HG03280 (cell line): ENCODE results near the gene ZSCAN12.
"Not testable (repeated sequence)": the region's sequence is repeated elsewhere in the genome, so short reads cannot be mapped to it uniquely, and the experiment has no call there.

Experiments used
- ATAC-seq: cut with Tn5 transposase; IDR thresholded peaks from one replicate; pipeline ENCODE4 v1.9.1; 2021; ENCODE audit warnings: mild to moderate bottlenecking, moderate library complexity; ENCODE audit not compliant: unreplicated experiment

ZSCAN12 gene

DNA sequence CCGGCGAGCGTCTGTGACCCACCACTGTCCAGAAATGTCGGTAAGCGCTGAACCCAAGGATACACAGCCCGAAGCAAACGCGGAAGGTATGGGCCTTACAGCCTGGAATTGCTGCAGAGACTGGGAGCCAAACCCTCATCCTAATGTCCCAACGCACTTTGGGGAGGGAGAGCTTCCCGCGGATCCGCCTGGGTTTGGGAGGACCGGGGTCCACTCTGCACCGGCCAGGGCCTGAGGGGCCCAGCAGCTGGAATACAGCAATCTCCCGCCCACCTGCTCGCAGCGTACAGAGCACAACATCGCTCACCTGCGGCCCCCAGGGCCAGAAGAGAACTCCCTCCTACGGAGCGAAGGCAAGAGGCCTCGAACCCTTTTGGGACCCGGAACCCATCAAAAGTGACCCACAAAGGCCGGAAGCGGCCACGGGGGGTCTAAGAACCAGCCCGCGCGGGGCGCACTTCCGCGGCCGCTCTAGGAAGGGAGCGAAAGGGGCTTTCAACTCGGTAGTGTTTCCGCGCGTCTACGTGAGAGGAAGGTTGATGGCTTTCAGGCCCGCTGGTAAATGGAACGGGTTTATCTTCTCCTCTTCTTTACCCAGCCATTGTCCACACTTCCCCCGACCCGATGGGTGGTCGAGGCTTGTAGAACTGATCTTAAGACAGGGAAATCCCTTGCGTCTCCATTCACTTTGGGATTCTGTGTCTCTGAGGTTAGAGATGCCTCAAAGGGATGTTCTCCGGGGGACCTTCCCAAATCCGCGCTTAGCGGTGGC is at the start of gene ZSCAN12:
Gene ZSCAN12 (minus strand): TSS at position 398 of the 772 bp plus-strand sequence. CDS start 1,342 bp downstream, outside the sequence.
- ATAC-seq: peak; percentile 83

DNA sequence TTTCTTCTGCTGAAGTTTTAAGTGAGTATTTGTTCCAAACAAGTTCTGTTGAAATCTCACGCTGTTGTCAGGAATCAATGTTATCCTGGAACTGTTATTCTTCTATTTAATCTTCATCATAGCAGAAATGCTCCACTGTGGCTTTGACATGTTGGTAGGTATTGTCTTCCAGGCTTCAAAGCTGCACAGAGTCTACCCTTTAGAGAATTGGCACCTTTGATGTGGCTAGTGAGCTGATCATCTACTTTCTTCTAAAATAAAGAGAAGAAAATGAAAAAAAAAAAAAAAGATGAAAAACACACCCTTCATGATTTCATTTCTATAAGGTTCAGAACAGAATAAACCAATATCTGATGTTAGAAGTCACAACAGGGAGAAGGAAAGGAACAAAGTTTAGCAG is 49.5 kb upstream of the ZSCAN12 start:
- no peak for ATAC-seq

DNA sequence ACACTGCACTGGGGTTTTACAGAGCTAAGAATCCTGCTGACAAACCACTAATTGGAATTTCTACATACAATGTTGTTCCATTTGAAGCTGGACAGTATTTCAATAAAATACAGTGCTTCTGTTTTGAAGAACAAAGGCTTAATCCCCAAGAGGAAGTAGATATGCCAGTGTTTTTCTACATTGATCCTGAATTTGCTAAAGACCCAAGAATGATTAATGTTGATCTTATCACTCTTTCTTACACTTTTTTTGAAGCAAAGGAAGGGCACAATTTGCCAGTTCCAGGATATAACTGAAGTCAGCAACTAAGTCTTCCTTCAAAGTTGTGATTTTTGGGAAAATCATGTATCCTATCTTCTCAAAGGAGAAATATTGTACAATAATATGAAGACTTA is 48.0 kb upstream of the ZSCAN12 start:
- ATAC-seq: not testable (repeated sequence)

DNA sequence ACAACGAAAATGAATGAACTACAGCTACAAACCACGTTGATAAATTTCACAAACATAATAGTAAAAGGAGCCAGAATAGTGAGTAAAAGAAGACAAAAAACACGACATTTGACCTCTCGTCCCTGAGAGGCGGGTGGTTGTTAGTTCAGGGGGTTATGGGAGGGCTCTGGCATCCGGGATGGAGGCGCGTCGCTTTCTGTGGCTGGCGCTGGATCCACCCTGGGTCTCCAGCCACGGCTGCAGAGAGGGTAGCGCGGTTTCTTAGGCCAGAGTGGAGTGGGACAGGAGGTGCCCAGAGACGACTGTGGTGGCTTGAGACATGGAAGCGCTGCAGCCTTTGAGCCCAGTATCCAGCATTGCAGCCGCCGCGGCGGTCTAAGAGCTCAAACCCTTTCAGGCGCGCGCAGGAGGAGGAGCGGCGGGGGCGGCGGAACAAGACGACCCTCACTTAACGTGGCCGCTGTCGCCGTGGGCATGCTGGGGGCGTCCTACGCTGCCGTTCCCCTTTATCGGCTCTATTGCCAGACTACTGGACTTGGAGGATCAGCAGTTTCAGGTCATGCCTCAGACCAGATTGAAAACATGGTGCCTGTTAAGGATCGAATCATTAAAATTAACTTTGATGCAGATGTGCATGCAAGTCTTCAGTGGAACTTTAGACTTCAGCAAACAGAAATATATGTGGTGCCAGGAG is 47.4 kb upstream of the ZSCAN12 start:
- ATAC-seq: no peak

DNA sequence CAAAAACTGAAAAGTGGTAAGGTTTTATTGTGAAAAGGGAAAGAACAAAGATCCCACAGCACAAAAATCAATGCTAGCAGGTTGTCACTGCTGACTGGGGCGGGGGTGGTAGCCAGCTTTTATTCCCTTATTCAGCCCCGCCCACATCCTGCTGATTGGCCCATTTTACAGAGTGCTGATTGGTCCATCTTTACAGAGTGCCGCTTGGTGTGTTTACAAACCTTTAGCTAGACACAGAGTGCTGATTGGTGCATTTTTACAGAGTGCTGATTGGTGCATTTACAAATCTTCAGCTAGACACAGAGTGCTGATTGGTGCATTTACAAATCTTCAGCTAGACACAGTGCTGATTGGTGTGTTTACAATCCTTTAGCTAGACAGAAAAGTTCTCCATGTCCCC is 45.2 kb upstream of the ZSCAN12 start:
- ATAC-seq: not testable (repeated sequence)

DNA sequence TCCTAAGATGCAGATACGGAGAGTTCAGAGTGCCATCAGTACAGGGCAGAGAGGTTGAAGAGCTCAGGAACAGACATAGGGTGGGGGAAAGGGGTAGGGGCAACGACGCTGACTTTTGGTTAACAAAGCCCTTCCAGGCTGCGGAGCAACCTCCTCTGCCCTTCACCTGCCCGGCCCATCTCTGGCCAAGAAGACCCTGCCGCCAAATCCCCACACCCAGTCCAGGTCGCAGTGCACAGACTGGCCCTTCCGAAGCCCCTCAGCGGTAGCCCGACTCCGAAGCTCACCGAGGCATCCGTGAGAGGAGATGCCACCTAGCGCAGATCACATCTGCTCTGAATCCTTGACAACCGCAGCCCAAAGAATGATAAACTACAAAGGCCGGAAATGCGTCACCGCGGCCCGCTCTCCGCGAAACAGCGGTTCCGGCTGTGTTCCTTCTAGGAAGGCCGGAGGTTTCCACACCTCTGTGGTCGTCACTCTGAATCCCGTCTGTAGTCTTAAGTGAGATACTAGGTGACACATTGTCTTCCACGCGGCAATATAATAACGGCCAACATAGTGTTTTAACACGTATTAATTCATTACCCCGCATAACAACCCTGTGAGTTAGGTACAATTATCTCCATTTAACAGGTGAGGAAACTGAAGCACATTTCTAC is 43.7 kb upstream of the ZSCAN12 start, which contains the start of gene ZSCAN23:
Gene ZSCAN23 (minus strand): TSS at position 380 of the 662 bp plus-strand sequence. CDS start 7,225 bp downstream, outside the sequence.
- peak; percentile 85 for ATAC-seq

DNA sequence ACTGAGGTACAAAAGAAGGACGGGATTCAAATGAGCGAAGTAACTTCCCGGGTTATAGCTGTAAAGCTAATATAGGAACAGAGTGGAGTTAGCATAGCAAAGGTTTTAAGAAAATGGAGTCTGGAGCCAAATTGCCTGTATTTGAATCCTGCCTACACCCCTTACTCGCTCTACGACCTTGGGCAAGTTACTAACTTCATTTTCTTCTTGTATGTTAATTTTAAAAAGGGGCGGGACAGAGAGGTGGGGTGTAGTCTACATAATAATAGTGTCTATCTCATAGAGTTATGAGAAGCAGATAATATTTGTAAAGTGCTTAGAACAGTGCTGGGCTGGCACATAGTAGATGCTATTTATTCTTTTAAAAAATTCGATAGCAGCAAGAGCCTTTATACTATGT is 43.0 kb upstream of the ZSCAN12 start:
- no peak for ATAC-seq

DNA sequence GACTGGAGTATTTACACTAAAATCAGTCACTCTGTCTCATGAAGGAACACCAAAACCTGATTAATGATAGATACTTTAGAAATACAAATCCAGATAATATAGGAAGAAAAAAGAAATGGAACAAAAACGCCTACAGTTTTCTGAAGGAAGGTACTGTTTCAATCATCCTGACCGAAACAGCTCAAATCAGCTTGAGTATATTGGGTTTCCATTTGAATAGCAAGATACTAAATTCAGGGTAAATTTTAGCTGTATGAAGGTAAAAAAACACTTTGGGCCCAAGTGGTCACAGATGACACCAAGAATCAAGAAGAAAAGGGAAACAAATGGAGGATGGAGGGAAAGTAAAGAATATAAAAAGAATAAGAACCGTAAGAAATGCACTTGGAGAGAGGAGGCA is 36.9 kb upstream of the ZSCAN12 start:
- ATAC-seq: no peak

DNA sequence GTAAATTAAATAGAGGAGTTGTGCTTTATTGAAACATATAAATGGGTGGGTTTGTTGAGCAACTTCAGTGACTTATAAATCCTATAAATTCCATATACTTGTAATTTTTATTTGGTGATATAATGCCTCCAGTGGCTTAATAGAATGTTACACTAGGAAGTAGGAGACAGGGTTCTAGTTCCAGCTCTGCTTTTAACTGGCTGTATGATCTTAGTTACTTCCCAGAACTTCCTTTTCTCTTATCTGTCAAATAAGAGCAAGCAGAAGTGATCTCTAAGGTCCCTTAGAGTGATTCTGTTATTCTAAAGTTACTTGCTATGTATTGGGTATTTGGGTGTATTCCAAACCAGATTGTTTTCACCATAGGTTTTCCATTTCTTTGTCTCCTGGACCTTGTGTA is 33.6 kb upstream of the ZSCAN12 start:
- no peak for ATAC-seq

DNA sequence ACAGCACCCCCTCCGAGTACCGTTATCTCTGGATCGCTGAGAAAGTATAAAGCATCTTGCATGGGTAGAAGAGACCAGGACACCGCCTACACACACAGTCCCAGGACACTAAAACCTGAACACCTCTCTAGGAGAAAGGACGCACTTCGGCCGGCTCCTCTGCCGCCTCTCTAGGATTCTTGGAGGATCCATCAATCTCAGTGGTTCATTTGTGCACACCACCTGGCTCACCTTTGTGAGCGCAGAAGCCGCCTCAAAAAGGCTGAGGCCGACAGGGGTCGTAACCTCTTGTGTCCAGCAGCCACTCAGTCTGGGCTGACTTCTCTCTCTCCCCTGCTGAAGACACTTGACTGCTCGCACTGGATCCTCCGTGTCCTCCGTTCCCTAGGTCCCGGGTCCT is 30.2 kb upstream of the ZSCAN12 start:
- ATAC-seq: no peak

DNA sequence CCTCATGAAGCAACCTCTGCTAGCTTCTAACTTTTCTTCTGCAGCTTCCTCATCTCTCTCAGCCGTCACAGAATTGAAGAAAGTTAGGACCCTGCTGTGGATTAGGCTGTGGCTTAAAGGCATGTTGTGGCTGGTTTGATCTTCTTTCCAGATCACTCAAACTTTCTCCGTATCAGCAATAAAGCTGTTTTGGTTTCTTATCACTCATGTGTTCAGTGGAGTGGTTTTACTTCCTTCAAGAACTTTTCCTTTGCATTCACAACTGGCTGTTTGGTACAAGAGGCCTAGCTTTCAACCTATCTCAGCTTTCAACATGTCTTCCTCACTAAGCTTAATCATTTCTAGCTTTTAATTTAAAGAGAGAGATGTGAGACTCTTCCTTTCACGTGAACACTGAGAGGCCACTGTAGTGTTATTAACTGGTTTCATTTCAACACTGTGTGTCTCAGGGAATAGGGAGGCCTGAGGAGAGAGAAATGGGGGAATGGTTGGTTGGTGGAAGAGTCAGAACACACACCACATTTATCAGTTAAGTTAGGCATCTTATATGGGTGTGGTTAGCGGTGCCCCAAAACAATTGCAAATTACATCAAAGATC is 26.5 kb upstream of the ZSCAN12 start:
- no peak for ATAC-seq

DNA sequence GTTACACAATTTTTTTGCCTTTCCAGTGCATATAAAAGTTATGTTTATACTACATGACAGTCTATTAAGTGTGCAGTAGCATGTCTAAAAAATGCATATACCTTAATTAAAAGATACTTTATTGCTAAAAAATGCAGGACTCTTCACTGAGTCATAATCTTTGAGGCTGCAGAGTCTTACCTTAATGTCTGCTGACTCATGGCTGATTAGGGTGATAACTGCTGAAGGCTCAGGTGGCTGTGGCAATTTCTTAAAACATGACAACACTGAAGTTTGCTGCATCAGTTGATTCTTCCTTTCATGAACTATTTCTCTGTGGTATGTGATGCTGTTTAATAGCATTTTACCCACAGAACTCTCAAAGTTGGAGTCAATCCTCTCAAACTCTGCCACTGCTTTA is 24.6 kb upstream of the ZSCAN12 start:
- no peak for ATAC-seq

DNA sequence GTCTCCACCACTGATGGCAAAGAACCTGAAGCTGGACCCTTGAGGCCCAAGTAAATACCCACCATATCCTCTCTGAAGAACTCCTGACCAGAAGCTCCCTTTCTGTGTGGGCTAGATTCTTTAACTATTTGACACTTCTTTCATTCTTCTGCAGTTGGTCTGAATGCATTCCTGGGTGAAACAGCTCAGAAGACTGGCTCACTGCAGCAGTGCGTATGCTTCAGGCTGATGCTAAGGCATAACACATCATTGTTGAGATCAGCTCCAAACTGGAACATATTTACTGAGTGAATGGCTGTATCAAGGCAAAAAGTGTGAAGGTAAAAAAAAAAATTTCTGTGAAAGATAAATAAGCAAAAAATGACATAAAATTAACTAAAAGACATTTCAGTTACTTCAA is 24.0 kb upstream of the ZSCAN12 start:
- no peak for ATAC-seq

DNA sequence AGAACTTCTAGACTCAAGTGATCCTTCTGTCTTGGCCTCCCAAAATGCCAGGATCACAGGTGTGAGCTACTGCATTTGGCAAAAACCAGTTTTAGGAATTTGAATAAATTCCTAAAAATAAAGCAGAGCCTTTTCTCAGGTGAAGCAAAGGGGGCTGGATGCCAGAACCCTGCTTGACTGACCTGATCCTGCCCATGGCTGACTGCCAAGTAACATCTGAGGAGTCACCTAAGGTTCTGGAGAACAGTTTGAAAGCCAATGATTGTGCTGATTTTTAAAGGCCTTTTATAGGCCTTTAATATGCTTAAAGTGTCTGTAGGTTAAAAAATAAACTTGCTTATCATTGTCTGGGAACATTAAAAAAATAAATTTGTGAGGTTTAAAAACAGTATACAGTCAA is 14.1 kb upstream of the ZSCAN12 start:
- ATAC-seq: no peak

DNA sequence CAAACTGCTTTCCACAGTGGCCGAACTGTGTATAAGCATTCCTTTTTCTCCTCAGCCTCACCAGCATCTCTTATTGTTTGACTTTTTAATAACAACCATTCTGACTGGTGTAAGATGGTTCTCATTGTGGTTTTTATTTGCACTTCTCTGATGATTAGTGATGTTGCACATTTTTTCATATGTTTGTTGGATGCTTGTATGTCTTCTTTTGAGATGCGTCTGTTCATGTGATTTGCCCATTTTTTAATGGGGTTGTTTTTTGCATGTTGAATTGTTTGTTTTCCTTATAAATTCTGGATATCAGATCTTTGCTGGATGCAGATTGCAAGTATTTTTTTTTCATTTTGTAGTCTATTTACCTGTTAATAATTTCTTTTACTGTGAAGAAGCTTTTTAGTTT is 11.2 kb upstream of the ZSCAN12 start:
- no peak for ATAC-seq

DNA sequence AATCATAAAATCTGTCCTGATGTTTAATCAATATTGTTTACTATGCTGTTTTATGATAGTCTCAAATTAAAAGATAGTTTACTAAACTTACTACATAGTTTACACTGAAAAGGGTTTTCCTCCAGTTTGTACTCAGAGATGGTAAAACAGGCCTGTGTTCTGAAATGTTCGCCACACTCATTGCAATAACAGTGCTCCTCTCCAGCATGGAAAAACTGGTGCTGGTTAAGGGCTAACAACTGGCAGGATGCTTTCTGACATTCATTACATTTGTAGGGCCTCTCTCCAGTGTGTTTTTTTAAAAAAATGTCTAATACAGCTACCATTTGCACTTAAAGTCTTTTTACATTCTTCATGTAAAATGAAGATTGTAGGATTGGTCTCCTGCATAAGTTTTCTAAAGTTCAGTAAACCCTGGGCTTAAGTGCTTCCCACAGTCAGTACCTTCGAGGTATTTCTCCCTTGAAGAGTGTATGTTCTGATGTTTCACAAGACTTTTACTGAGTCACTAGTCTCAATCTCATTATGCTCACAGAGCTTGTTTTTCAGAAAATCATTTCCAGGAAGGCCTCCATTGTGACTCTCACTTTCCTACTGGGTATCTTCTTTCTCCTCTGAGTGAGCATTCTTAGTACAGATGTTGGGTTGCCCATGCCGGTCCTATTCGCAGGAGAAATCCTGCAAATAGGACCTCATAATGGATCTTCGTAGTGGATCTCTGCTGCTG is 8.7 kb upstream of the ZSCAN12 start:
- no peak for ATAC-seq

DNA sequence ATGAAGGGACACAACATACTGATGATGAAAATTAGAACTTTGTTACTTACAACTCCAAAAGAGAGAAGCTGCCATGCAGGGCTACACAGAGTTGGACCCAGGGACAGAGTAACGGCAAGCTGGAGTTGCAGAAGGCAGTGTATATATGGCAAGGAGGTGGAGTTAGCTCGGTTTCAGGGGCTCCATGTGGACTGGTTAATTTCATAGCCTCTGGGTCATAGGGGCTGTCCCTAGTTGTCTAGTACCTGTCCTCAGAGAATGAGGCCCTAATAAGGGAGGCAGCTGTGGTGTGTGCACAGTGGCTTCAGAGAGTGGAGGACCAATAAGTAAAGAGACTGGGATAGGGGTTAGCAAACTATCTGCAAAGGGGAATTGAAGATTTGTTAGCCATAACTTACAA is 7.9 kb upstream of the ZSCAN12 start:
- ATAC-seq: no peak

DNA sequence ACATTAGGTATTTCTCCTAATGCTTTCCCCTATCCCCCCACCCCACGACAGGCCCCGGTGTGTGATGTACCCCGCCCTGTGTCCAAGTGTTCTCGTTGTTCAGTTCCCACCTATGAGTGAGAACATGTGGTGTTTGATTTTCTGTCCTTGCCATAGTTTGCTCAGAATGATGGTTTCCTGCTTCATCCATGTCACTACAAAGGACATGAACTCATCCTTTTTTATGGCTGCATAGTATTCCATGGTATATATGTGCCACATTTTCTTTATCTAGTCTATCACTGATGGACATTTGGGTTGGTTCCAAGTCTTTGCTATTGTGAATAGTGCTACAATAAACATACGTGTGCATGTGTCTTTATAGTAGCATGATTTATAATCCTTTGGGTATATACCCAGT is 4.4 kb upstream of the ZSCAN12 start:
- ATAC-seq: not testable (repeated sequence)

DNA sequence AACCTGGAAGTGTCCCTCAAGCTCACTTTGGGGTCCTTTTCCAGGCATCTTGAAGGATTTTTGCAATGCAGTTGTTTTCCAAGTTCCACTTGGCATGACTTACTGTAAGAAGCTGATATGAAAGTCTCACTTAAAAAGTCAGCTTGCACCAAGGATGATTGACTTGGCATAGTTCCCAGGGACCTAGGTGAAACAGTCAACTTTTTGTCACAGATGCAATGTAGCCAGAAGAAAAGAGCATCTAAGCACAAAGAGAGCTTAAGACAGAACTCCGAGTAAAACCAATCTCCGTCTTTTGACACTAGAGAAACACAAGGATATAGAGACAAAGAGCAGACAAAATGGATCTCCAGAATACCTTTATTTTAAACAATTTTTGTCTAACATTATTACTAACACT is 2.6 kb upstream of the ZSCAN12 start:
- ATAC-seq: no peak

DNA sequence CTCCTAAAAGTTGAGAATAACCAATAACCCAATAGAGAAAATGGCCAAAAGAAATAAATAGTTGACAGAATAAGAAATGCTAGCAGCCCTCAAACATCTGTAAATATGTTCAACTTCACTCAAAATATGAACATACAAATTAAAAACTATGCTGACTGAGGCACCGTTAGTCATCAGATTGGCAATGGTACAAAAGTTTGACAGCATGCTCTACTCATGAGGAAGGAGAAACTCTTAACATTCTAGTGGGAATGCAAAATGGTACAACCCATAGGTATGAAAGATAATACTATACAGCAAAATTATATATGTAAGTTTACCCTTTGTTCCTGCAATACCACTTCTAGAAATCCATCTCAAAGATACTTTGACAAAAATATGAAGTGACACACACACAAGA is 1.6 kb upstream of the ZSCAN12 start:
- no peak for ATAC-seq

DNA sequence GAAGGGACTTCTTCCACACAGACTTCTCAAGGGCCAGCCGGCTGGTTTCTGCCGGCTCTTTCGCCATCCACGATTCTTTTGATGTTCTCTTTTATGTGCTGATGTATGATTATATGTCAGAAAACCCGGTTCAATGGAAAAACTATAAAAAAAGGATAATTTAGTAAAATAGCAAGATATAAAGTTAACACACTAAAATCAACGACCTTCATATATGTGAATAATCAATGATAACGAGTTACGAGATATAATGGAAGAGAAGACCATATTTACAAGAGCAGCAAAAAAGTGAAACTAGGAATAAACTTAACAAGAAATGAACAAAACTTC is 540 bp upstream of the ZSCAN12 start:
- no peak for ATAC-seq
